ENCODE results near the gene IFNAR1. TPM values are rescaled to one million over a fixed set of nuclear protein-coding genes. Genes with fewer than 3 reads are reported as not detected.

IFNAR1 gene
- total RNA-seq, 1 donor from 2014 or later, result 18.9 TPM

DNA sequence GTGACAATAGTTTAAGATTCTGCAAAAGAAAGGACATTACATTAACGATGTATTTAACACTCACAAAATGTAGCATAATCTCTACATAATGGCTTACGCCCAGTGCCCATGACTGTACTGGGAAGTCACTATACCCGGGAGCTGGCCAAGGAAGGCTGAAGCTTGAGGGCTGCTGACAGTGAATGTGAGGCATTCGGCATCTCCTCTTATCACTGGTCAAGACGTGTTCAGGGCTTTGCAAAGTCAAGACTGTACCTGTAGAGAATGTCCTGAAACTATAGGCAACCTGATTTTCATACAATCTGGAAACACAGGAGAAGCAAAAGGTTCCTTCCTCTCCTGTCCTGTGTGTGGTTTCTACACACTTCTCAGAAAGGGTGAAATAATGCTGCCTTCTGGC is 65.7 kb downstream of the IFNAR1 start:
- Mint-ChIP-seq H3K4me1 (no peaks in the 10 kb centered on the region), H3K4me3 (no peak overlapping the region), H3K36me3 (ENCODE audit: low read depth) (no peaks in the 10 kb centered on the region), H3K9me3 (no peaks in the 10 kb centered on the region), H3K27ac (ENCODE audit: unreplicated experiment) (no peak overlapping the region), H3K27me3 (ENCODE audit: low read depth) (no peaks in the 10 kb centered on the region)
- no peak for DNase-seq (ENCODE audit: low read depth, low spot score)
- TF ChIP-seq, protein P1, sequence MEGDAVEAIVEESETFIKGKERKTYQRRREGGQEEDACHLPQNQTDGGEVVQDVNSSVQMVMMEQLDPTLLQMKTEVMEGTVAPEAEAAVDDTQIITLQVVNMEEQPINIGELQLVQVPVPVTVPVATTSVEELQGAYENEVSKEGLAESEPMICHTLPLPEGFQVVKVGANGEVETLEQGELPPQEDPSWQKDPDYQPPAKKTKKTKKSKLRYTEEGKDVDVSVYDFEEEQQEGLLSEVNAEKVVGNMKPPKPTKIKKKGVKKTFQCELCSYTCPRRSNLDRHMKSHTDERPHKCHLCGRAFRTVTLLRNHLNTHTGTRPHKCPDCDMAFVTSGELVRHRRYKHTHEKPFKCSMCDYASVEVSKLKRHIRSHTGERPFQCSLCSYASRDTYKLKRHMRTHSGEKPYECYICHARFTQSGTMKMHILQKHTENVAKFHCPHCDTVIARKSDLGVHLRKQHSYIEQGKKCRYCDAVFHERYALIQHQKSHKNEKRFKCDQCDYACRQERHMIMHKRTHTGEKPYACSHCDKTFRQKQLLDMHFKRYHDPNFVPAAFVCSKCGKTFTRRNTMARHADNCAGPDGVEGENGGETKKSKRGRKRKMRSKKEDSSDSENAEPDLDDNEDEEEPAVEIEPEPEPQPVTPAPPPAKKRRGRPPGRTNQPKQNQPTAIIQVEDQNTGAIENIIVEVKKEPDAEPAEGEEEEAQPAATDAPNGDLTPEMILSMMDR (conservative IDR thresholded peaks at IDR 0.05), result no peak

DNA sequence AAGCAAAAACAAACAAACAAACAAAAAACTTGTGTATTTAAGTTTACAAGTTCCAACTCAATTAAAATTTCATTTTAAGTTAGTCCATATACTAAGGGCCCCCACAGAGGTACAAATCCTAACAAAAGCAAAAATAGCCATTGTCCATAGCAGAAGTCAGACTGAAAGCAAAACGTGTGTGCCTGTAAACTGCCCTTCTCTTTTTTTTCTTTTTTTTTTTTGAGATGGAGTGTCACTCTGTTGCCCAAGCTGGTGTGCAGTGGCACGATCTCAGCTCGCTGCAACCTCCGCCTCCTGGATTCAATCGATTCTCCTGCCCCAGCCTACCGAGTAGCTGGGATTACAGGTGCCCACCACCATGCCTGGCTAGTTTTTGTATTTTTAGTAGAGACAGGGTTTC is 66.9 kb downstream of the IFNAR1 start:
- no peak for DNase-seq (ENCODE audit: low read depth, low spot score)
- no peak overlapping the region for H3K27ac Mint-ChIP-seq (ENCODE audit: unreplicated experiment)
- H3K27me3 Mint-ChIP-seq (ENCODE audit: low read depth), result no peaks in the 10 kb centered on the region

DNA sequence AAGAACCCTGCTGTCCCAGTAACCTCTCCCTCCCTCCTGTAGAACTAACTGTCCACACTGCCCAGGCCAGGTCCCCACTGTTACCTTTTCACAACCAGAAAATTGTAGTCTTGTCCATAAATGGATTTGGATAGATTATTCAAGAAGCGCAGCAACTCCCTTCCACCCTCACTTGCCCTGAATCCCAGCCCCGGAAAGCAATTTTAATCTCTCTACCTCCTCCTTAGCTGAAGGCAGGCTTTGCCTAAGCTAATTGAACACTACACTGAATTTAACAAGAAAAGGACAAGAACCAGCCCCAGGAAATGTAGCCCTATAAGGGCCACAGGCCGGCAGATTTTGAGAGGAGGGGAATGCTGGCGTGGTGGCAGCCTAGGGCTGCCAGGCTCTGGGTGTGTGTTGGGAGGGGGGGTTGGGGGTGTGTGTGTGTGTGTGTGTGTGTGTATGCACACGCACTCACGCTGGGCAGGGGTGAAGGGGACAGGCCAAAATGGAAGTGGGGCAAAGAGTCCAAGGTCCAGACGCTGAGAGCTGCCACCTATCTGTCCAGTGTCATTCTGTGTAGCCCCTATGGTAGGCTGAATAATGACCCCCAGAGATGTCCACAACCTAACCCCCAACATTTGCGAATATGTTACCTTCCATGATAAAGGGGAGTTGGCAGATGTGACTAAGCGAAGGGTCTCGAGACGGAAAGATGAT is 67.7 kb downstream of the IFNAR1 start:
- Mint-ChIP-seq H3K4me3 (no peak overlapping the region), H3K27me3 (ENCODE audit: low read depth) (no peaks in the 10 kb centered on the region), H3K4me1 (no peaks in the 10 kb centered on the region), H3K27ac (ENCODE audit: unreplicated experiment) (no peak overlapping the region), H3K9me3 (no peaks in the 10 kb centered on the region), H3K36me3 (ENCODE audit: low read depth) (no peaks in the 10 kb centered on the region)
- TF ChIP-seq, protein P1 (conservative IDR thresholded peaks at IDR 0.05), result no peak
- no peak for DNase-seq (ENCODE audit: low read depth, low spot score)

More for the DNA sequence above, 66.9 kb downstream of the IFNAR1 start:
- Mint-ChIP-seq H3K4me1 (no peaks in the 10 kb centered on the region), H3K36me3 (ENCODE audit: low read depth) (no peaks in the 10 kb centered on the region), H3K9me3 (no peaks in the 10 kb centered on the region), H3K4me3 (no peak overlapping the region)
- TF ChIP-seq, protein P1 (conservative IDR thresholded peaks at IDR 0.05), result no peak

DNA sequence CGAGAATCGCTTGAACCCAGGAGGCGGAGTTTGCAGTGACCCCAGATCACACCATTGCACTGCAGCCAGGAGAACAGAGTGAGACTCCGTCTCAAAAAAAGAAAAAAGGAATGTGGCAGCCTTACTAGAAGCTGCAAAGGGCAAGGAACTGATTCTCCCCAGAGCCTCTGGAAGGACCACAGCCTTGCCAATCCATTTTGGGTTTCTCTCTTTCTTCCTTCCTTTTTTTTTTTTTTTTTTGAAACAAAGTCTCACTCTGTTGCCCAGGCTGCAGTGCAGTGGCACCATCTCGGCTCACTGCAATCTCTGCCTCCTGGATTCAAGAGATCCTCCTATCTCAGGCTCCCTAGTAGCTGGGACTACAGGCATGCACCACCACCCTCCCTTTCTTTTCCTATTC is 68.6 kb downstream of the IFNAR1 start:
- TF ChIP-seq, protein P1 (conservative IDR thresholded peaks at IDR 0.05), result no peak
- DNase-seq (ENCODE audit: low read depth, low spot score), result no peak
- Mint-ChIP-seq H3K4me3 (no peak overlapping the region), H3K4me1 (no peaks in the 10 kb centered on the region), H3K27me3 (ENCODE audit: low read depth) (no peaks in the 10 kb centered on the region), H3K27ac (ENCODE audit: unreplicated experiment) (no peak overlapping the region), H3K36me3 (ENCODE audit: low read depth) (no peaks in the 10 kb centered on the region), H3K9me3 (no peaks in the 10 kb centered on the region)

DNA sequence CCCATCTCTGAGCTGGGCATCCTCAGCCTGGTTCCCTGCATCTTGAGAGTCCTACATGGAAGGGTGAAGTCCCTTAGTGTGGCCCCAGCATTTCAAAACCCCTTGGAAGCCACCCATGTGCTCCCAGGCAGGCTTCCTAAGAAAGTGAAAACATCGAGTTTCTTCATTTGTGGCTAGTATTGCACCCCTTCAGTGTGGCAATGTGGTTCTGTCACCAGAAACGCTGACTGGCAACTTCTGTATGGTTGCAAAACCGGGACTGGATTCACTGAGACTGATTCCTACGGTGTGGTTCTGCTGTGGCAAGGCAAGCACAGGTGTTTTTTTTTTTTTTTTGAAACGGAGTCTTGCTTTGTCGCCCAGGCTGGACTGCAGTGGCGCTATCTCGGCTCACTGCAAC is 69.5 kb downstream of the IFNAR1 start:
- TF ChIP-seq, protein P1 (conservative IDR thresholded peaks at IDR 0.05), result no peak
- Mint-ChIP-seq H3K27me3 (ENCODE audit: low read depth) (no peaks in the 10 kb centered on the region), H3K9me3 (no peaks in the 10 kb centered on the region), H3K4me1 (no peaks in the 10 kb centered on the region), H3K27ac (ENCODE audit: unreplicated experiment) (no peak overlapping the region), H3K4me3 (no peak overlapping the region), H3K36me3 (ENCODE audit: low read depth) (no peaks in the 10 kb centered on the region)
- DNase-seq (ENCODE audit: low read depth, low spot score), result no peak
